ENCODE results near the gene HOXD12. TPM values are rescaled to one million over a fixed set of nuclear protein-coding genes. Genes with fewer than 3 reads are reported as not detected.

HOXD12 gene
- total RNA-seq, 4 donors from 2014 or later: not detected

GRCh38 chr2:176142281-176142680, 42.7 kb downstream of the HOXD12 start:
- no peak overlapping the region for H3K4me3 ChIP-seq
- in situ Hi-C loops (cut with MboI; ENCODE audit: low pct_ligation_motif_present in 1 of 4, low pct_unique_long_range_greater_than_20kb in 1 of 4, low sequenced_read_pairs in 3 of 4) (loop anchor here in 3 of 4 donors (5.0 to 25.0 kb wide), 4 partner anchors 315 to 670 kb away; no protein-coding TSS in a partner anchor), intact Hi-C loops (cut with DNase I; ENCODE audit: low total_unique reads) (loop anchor here (5.0 kb wide), 2 partner anchors 410 to 1015 kb away; no protein-coding TSS in a partner anchor)
- no peaks in the 10 kb centered on the region for H3K9me3 ChIP-seq
- H3K4me1 ChIP-seq: peaks cover 18 to 53% (median 31%) of the 10 kb centered on the region in 4 donors
- no peak overlapping the region for H3K27ac ChIP-seq
- TF ChIP-seq POLR2AphosphoS5 (IDR thresholded peaks at IDR 0.05) (no peak), CTCF (IDR thresholded peaks at IDR 0.05) (no peak), EP300 (IDR thresholded peaks at IDR 0.05; ENCODE audit: low read depth) (no peak), POLR2A (IDR thresholded peaks at IDR 0.05) (no peak)
- WGBS, 2 donors (ENCODE audit: low coverage in 1 of 2): 79 to 100% methylated on average over 1 to 2 of the region's 2 CpGs
- H3K27me3 ChIP-seq: peaks cover 23% of the 10 kb centered on the region
- H3K36me3 ChIP-seq: no peaks in the 10 kb centered on the region
- no peak for DNase-seq

GRCh38 chr2:176145085-176145969, 45.7 kb downstream of the HOXD12 start:
- no peak for DNase-seq
- Histone ChIP-seq H3K4me3 (no peak overlapping the region), H3K36me3 (no peaks in the 10 kb centered on the region), H3K4me1 (peaks cover 12 to 42% (median 27%) of the 10 kb centered on the region in 4 donors), H3K9me3 (no peaks in the 10 kb centered on the region), H3K27me3 (peaks cover 16% of the 10 kb centered on the region), H3K27ac (peak overlapping the region in 2 of 4 donors; percentile 15 to 43)
- TF ChIP-seq POLR2A (IDR thresholded peaks at IDR 0.05) (no peak), EP300 (IDR thresholded peaks at IDR 0.05; ENCODE audit: low read depth) (no peak), CTCF (IDR thresholded peaks at IDR 0.05) (no peak), POLR2AphosphoS5 (IDR thresholded peaks at IDR 0.05) (no peak)
- WGBS, 2 donors (ENCODE audit: low coverage in 1 of 2): 57 to 60% methylated on average over 1 to 4 of the region's 4 CpGs
- in situ Hi-C loops (cut with MboI; ENCODE audit: low pct_ligation_motif_present in 1 of 4, low pct_unique_long_range_greater_than_20kb in 1 of 4, low sequenced_read_pairs in 3 of 4) (loop anchor here in 3 of 4 donors (10.0 to 25.0 kb wide), 3 partner anchors 409 to 667 kb away; no protein-coding TSS in a partner anchor), intact Hi-C loops (cut with DNase I; ENCODE audit: low total_unique reads) (no loop called here)

- peaks cover 10% of the 10 kb centered on the region for H3K27me3 ChIP-seq
- peak overlapping the region in 1 of 4 donors; percentile 43 for H3K27ac ChIP-seq
- 14 to 19% methylated on average over 3 to 6 of the region's 6 CpGs for WGBS, 2 donors (ENCODE audit: low coverage in 1 of 2)
- peaks cover 8 to 35% (median 21%) of the 10 kb centered on the region in 4 donors for H3K4me1 ChIP-seq
- no peak for TF ChIP-seq EP300 (IDR thresholded peaks at IDR 0.05; ENCODE audit: low read depth)
- TF ChIP-seq POLR2AphosphoS5 (IDR thresholded peaks at IDR 0.05): peak in 1 of 3 donors; percentile 51
- H3K4me3 ChIP-seq: no peak overlapping the region
- no peaks in the 10 kb centered on the region for H3K9me3 ChIP-seq
- no peaks in the 10 kb centered on the region for H3K36me3 ChIP-seq
- no peak for DNase-seq
- intact Hi-C loops (cut with DNase I; ENCODE audit: low total_unique reads) (no loop called here), in situ Hi-C loops (cut with MboI; ENCODE audit: low pct_ligation_motif_present in 1 of 4, low pct_unique_long_range_greater_than_20kb in 1 of 4, low sequenced_read_pairs in 3 of 4) (loop anchor here in 3 of 4 donors (10.0 to 25.0 kb wide), 3 partner anchors 409 to 666 kb away; no protein-coding TSS in a partner anchor)
Measured at GRCh38 chr2:176146101-176146500, 46.5 kb downstream of the HOXD12 start.

GRCh38 chr2:176146645-176147044, 47.0 kb downstream of the HOXD12 start:
- no peak for DNase-seq
- TF ChIP-seq EP300 (IDR thresholded peaks at IDR 0.05; ENCODE audit: low read depth): no peak
- H3K36me3 ChIP-seq: no peaks in the 10 kb centered on the region
- H3K9me3 ChIP-seq: no peaks in the 10 kb centered on the region
- H3K27me3 ChIP-seq: peaks cover 12% of the 10 kb centered on the region
- H3K27ac ChIP-seq: no peak overlapping the region
- H3K4me1 ChIP-seq: peaks cover 8 to 32% (median 19%) of the 10 kb centered on the region in 4 donors
- in situ Hi-C loops (cut with MboI; ENCODE audit: low pct_ligation_motif_present in 1 of 4, low pct_unique_long_range_greater_than_20kb in 1 of 4, low sequenced_read_pairs in 3 of 4): loop anchor here in 3 of 4 donors (10.0 to 25.0 kb wide), 3 partner anchors 408 to 666 kb away; no protein-coding TSS in a partner anchor
- intact Hi-C loops (cut with DNase I; ENCODE audit: low total_unique reads): no loop called here
- no peak overlapping the region for H3K4me3 ChIP-seq

DNA sequence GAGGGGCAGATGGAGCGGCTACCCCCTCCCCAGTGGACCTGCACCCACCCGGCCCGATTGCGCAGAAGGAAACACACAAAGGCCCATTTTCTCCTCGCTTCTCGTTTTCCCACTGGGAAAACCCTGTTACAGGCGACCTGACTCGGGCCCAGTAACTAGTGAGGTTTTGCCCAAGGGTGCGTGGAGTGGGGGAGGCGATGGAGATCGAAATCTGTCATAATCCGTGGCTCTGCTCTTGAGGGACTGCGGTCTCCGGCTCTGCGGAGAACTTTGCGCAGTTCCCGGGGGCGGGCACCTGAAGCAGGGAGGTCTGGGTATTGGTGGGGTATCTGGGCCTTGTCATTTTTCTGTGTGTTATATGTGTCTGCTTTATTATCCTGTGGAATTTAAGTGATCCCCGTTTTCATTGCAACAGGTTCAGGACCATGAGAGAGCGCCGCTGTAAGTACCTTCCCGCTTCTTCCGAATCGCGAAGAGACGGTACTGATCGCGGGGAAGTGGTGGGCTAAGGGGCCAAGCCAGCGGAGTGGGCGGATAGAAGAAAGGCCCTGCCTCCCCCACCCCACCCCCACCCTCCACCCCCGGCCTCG, 47.7 kb downstream of the HOXD12 start:
- no peak overlapping the region for H3K27ac ChIP-seq
- no peak overlapping the region for H3K4me3 ChIP-seq
- WGBS, 2 donors (ENCODE audit: low coverage in 1 of 2): 75 to 77% methylated on average over 9 to 32 of the region's 32 CpGs
- peaks cover 15% of the 10 kb centered on the region for H3K27me3 ChIP-seq
- no peaks in the 10 kb centered on the region for H3K9me3 ChIP-seq
- TF ChIP-seq POLR2AphosphoS5 (IDR thresholded peaks at IDR 0.05) (no peak), POLR2A (IDR thresholded peaks at IDR 0.05) (no peak), EP300 (IDR thresholded peaks at IDR 0.05; ENCODE audit: low read depth) (no peak), CTCF (IDR thresholded peaks at IDR 0.05) (no peak)
- in situ Hi-C loops (cut with MboI; ENCODE audit: low pct_ligation_motif_present in 1 of 4, low pct_unique_long_range_greater_than_20kb in 1 of 4, low sequenced_read_pairs in 3 of 4) (loop anchor here in 3 of 4 donors (10.0 to 25.0 kb wide), 3 partner anchors 407 to 665 kb away; no protein-coding TSS in a partner anchor), intact Hi-C loops (cut with DNase I; ENCODE audit: low total_unique reads) (no loop called here)
- no peak for DNase-seq
- no peaks in the 10 kb centered on the region for H3K36me3 ChIP-seq
- H3K4me1 ChIP-seq: peaks cover 8 to 32% (median 19%) of the 10 kb centered on the region in 4 donors

Measured in transverse colon (tissue), 4 donors.